ENCODE results near the gene GATC.

- TF ChIP-seq CTCF (conservative IDR thresholded peaks at IDR 0.05; ENCODE audit: low read depth in 2 of 2) (no peak), EZH2 (IDR thresholded peaks at IDR 0.05; ENCODE audit: low read depth, unreplicated experiment) (no peak), EZH2phosphoT487 (IDR thresholded peaks at IDR 0.05; ENCODE audit: unreplicated experiment) (no peak), NANOG (IDR thresholded peaks at IDR 0.05; ENCODE audit: borderline replicate concordance) (no peak), POLR2AphosphoS5 (IDR thresholded peaks at IDR 0.05; ENCODE audit: low read depth) (no peak), JUNB (IDR thresholded peaks at IDR 0.05; ENCODE audit: unreplicated experiment) (no peak), REST (IDR thresholded peaks at IDR 0.05; ENCODE audit: unreplicated experiment) (no peak), ZNF462 (CRISPR knock-in tag; IDR thresholded peaks at IDR 0.05) (no peak), ZNF331 (CRISPR knock-in tag; IDR thresholded peaks at IDR 0.05; ENCODE audit: low read depth) (no peak), CREB1 (CRISPR knock-in tag; IDR thresholded peaks at IDR 0.05; ENCODE audit: low read depth) (no peak), STAT1 (IDR thresholded peaks at IDR 0.05; ENCODE audit: unreplicated experiment) (no peak), ZNF114 (CRISPR knock-in tag; IDR thresholded peaks at IDR 0.05) (no peak)
These were observed 42.0 kb upstream of the GATC start for GRCh38 chr12:120404271-120404670.
